ENCODE results near the gene KCNK2. TPM values are rescaled to one million over a fixed set of nuclear protein-coding genes. Genes with fewer than 3 reads are reported as not detected.

KCNK2 gene
- total RNA-seq, result not detected
- polyA plus RNA-seq, result not detected
- 0 reads per million in 6 experiments for total RNA-seq

GRCh38 chr1:215082532-215083382, at the start of gene KCNK2:
KCNK2 (plus strand) TSS chr1:215082737; CDS start chr1:215083386, 649 bp downstream.
- Mint-ChIP-seq H3K4me3 (peak within 1 kb of the TSS in 6 of 10 donors; percentile 26 to 74 (median 54)), H3K4me1 (peaks cover 0 to 13% (median 10%) of the 10 kb centered on the region in 4 donors), H3K36me3 (no peaks in the 10 kb centered on the region), H3K9me3 (peaks cover 0 to 7% (median 0%) of the 10 kb centered on the region in 9 donors), H3K27me3 (peaks cover 22 to 85% (median 47%) of the 10 kb centered on the region in 5 donors), H3K27ac (peak within 1 kb of the TSS in 1 of 10 donors; percentile 68)
- no peak for ATAC-seq
- POLR2A ChIA-PET, result no interaction called here
- DNase-seq, result no peak

- Mint-ChIP-seq H3K27me3 (peaks cover 0 to 12% (median 8%) of the 10 kb centered on the region in 5 donors), H3K4me1 (no peaks in the 10 kb centered on the region), H3K36me3 (no peaks in the 10 kb centered on the region), H3K4me3 (no peak overlapping the region), H3K9me3 (peaks cover 0 to 4% (median 0%) of the 10 kb centered on the region in 9 donors), H3K27ac (no peak overlapping the region)
- ATAC-seq (no peak), DNase-seq (no peak)
- POLR2A ChIA-PET, result no interaction called here
These were observed 49.5 kb upstream of the KCNK2 start for GRCh38 chr1:215032911-215033526.

- H3K4me1 Mint-ChIP-seq, result no peaks in the 10 kb centered on the region
- no peak overlapping the region for H3K4me3 Mint-ChIP-seq
- DNase-seq (no peak), ATAC-seq (no peak)
- POLR2A ChIA-PET, result no interaction called here
- H3K36me3 Mint-ChIP-seq, result no peaks in the 10 kb centered on the region
- peaks cover 0 to 7% (median 0%) of the 10 kb centered on the region in 9 donors for H3K9me3 Mint-ChIP-seq
- H3K27ac Mint-ChIP-seq, result no peak overlapping the region
- peaks cover 8 to 26% (median 13%) of the 10 kb centered on the region in 5 donors for H3K27me3 Mint-ChIP-seq
These were observed 42.3 kb upstream of the KCNK2 start for GRCh38 chr1:215040190-215040589.

- H3K9me3 Mint-ChIP-seq, result peaks cover 0 to 7% (median 0%) of the 10 kb centered on the region in 9 donors
- DNase-seq (no peak), ATAC-seq (no peak)
- H3K36me3 Mint-ChIP-seq, result no peaks in the 10 kb centered on the region
- H3K27ac Mint-ChIP-seq, result no peak overlapping the region
- POLR2A ChIA-PET, result no interaction called here
- peaks cover 0 to 21% (median 11%) of the 10 kb centered on the region in 5 donors for H3K27me3 Mint-ChIP-seq
- no peaks in the 10 kb centered on the region for H3K4me1 Mint-ChIP-seq
- no peak overlapping the region for H3K4me3 Mint-ChIP-seq
These were observed 39.1 kb upstream of the KCNK2 start for GRCh38 chr1:215043401-215043800.

- no peak overlapping the region for H3K4me3 Mint-ChIP-seq
- H3K36me3 Mint-ChIP-seq, result no peaks in the 10 kb centered on the region
- peaks cover 0 to 7% (median 0%) of the 10 kb centered on the region in 9 donors for H3K9me3 Mint-ChIP-seq
- H3K27me3 Mint-ChIP-seq, result peaks cover 0 to 15% (median 11%) of the 10 kb centered on the region in 5 donors
- H3K4me1 Mint-ChIP-seq, result no peaks in the 10 kb centered on the region
- POLR2A ChIA-PET, result no interaction called here
- H3K27ac Mint-ChIP-seq, result no peak overlapping the region
- no peak for ATAC-seq
- no peak for DNase-seq
These were observed 38.4 kb upstream of the KCNK2 start for GRCh38 chr1:215044151-215044550.

GRCh38 chr1:215045698-215046308, 36.7 kb upstream of the KCNK2 start:
- H3K4me3 Mint-ChIP-seq, result no peak overlapping the region
- no peak overlapping the region for H3K27ac Mint-ChIP-seq
- DNase-seq (no peak), ATAC-seq (no peak)
- peaks cover 0 to 10% (median 0%) of the 10 kb centered on the region in 9 donors for H3K9me3 Mint-ChIP-seq
- POLR2A ChIA-PET, result no interaction called here
- no peaks in the 10 kb centered on the region for H3K4me1 Mint-ChIP-seq
- H3K36me3 Mint-ChIP-seq, result no peaks in the 10 kb centered on the region
- H3K27me3 Mint-ChIP-seq, result peaks cover 0 to 13% (median 4%) of the 10 kb centered on the region in 5 donors

- no peaks in the 10 kb centered on the region for H3K4me1 Mint-ChIP-seq
- POLR2A ChIA-PET, result no interaction called here
- DNase-seq (no peak), ATAC-seq (no peak)
- peaks cover 0 to 14% (median 5%) of the 10 kb centered on the region in 5 donors for H3K27me3 Mint-ChIP-seq
- H3K27ac Mint-ChIP-seq, result no peak overlapping the region
- peaks cover 0 to 2% (median 0%) of the 10 kb centered on the region in 9 donors for H3K9me3 Mint-ChIP-seq
- no peaks in the 10 kb centered on the region for H3K36me3 Mint-ChIP-seq
- no peak overlapping the region for H3K4me3 Mint-ChIP-seq
These were observed 30.1 kb upstream of the KCNK2 start for GRCh38 chr1:215052256-215053015.

- Mint-ChIP-seq H3K4me1 (no peaks in the 10 kb centered on the region), H3K36me3 (no peaks in the 10 kb centered on the region), H3K27ac (no peak overlapping the region), H3K4me3 (no peak overlapping the region), H3K27me3 (peaks cover 0 to 16% (median 5%) of the 10 kb centered on the region in 5 donors), H3K9me3 (peaks cover 0 to 2% (median 0%) of the 10 kb centered on the region in 9 donors)
- ATAC-seq (no peak), DNase-seq (no peak)
- POLR2A ChIA-PET, result no interaction called here
These were observed 28.3 kb upstream of the KCNK2 start for GRCh38 chr1:215054266-215054665.

GRCh38 chr1:215055281-215055935, 27.1 kb upstream of the KCNK2 start:
- no peaks in the 10 kb centered on the region for H3K36me3 Mint-ChIP-seq
- H3K4me3 Mint-ChIP-seq, result no peak overlapping the region
- peaks cover 0 to 13% (median 2%) of the 10 kb centered on the region in 5 donors for H3K27me3 Mint-ChIP-seq
- POLR2A ChIA-PET, result no interaction called here
- H3K9me3 Mint-ChIP-seq, result peaks cover 0 to 2% (median 0%) of the 10 kb centered on the region in 9 donors
- no peak for DNase-seq
- H3K4me1 Mint-ChIP-seq, result no peaks in the 10 kb centered on the region
- no peak for ATAC-seq
- H3K27ac Mint-ChIP-seq, result no peak overlapping the region

- no peaks in the 10 kb centered on the region for H3K36me3 Mint-ChIP-seq
- H3K9me3 Mint-ChIP-seq, result peaks cover 0 to 1% (median 0%) of the 10 kb centered on the region in 9 donors
- no peak for DNase-seq
- H3K27me3 Mint-ChIP-seq, result peaks cover 0 to 13% (median under 1%) of the 10 kb centered on the region in 5 donors
- no peak overlapping the region for H3K27ac Mint-ChIP-seq
- POLR2A ChIA-PET, result no interaction called here
- no peak overlapping the region for H3K4me3 Mint-ChIP-seq
- no peak for ATAC-seq
- no peaks in the 10 kb centered on the region for H3K4me1 Mint-ChIP-seq
These were observed 26.0 kb upstream of the KCNK2 start for GRCh38 chr1:215056584-215056983.

GRCh38 chr1:215059947-215060346, 22.6 kb upstream of the KCNK2 start:
- Mint-ChIP-seq H3K4me1 (no peaks in the 10 kb centered on the region), H3K27me3 (peaks cover 0 to 18% (median 5%) of the 10 kb centered on the region in 5 donors), H3K4me3 (no peak overlapping the region), H3K27ac (no peak overlapping the region), H3K9me3 (peaks cover 0 to 1% (median 0%) of the 10 kb centered on the region in 9 donors), H3K36me3 (no peaks in the 10 kb centered on the region)
- POLR2A ChIA-PET, result no interaction called here
- DNase-seq (no peak), ATAC-seq (no peak)

- H3K27me3 Mint-ChIP-seq, result peaks cover 0 to 12% (median 9%) of the 10 kb centered on the region in 5 donors
- no peak overlapping the region for H3K4me3 Mint-ChIP-seq
- DNase-seq (no peak), ATAC-seq (no peak)
- POLR2A ChIA-PET, result no interaction called here
- H3K36me3 Mint-ChIP-seq, result no peaks in the 10 kb centered on the region
- no peak overlapping the region for H3K27ac Mint-ChIP-seq
- H3K4me1 Mint-ChIP-seq, result no peaks in the 10 kb centered on the region
- peaks cover 0 to 1% (median 0%) of the 10 kb centered on the region in 9 donors for H3K9me3 Mint-ChIP-seq
These were observed 18.2 kb upstream of the KCNK2 start for GRCh38 chr1:215064327-215064726.
